Neuronal stem cell (in vitro differentiated cells): ENCODE results near the gene ERCC6L2.

Source experiments
- DNase-seq: peaks from one replicate; pipeline ENCODE4 v3.0.0-alpha.2; 2013; ENCODE audit warnings: low spot score
- H2AFZ ChIP-seq: one replicate; pipeline ENCODE4 v1.6.1; 2013; ENCODE audit warnings: mild to moderate bottlenecking, low read length, inconsistent platforms
- H2AK5ac ChIP-seq: 2 replicates; pipeline ENCODE4 v1.6.1; 2013; ENCODE audit warnings: low read depth, mild to moderate bottlenecking, inconsistent platforms, low read length, moderate library complexity, mixed read lengths
- H2BK120ac ChIP-seq: 2 replicates; pipeline ENCODE4 v1.6.1; 2013; ENCODE audit warnings: low read depth, mild to moderate bottlenecking, inconsistent platforms, low read length, moderate library complexity, mixed read lengths
- H2BK12ac ChIP-seq: one replicate; pipeline ENCODE4 v1.6.1; 2013; ENCODE audit warnings: low read length, inconsistent platforms
- H2BK15ac ChIP-seq: 2 replicates; pipeline ENCODE4 v1.6.1; 2013; ENCODE audit warnings: mild to moderate bottlenecking, low read length, inconsistent platforms, mixed read lengths
- H2BK5ac ChIP-seq: one replicate; pipeline ENCODE4 v1.6.1; 2013; ENCODE audit warnings: inconsistent platforms, mild to moderate bottlenecking, low read length, moderate library complexity
- H3K14ac ChIP-seq: one replicate; pipeline ENCODE4 v1.6.1; 2013; ENCODE audit warnings: low read length, inconsistent platforms
- H3K18ac ChIP-seq: 2 replicates; pipeline ENCODE4 v1.6.1; 2013; ENCODE audit warnings: low read length, inconsistent platforms
- H3K23ac ChIP-seq: 2 replicates; pipeline ENCODE4 v1.6.1; 2013; ENCODE audit warnings: low read depth, mild to moderate bottlenecking, mixed read lengths, low read length, inconsistent platforms; ENCODE audit not compliant: poor library complexity
- H3K27ac ChIP-seq: replicated peaks from 3 replicates; pipeline ENCODE4 v1.5.1; 2013; ENCODE audit warnings: low read length, inconsistent platforms
- H3K27me3 ChIP-seq, 3 experiments: 2 replicates each; pipeline ENCODE4 v1.6.1; 2013; ENCODE audit warnings: low read length in 3 of 3, mild to moderate bottlenecking in 2 of 3, inconsistent platforms in 1 of 3, low read depth in 1 of 3, mixed read lengths in 1 of 3, moderate library complexity in 1 of 3; ENCODE audit not compliant: control insufficient read depth in 3 of 3, insufficient read depth in 3 of 3
- H3K36me3 ChIP-seq, 2 donors: replicated peaks in 1 of 2; 2 replicates each; pipeline ENCODE4 v1.6.1; 2013; ENCODE audit warnings: low read length in 2 of 2; ENCODE audit not compliant: control insufficient read depth in 2 of 2, insufficient read depth in 2 of 2
- H3K4ac ChIP-seq: 2 replicates; pipeline ENCODE4 v1.6.1; 2013; ENCODE audit warnings: inconsistent platforms, mild to moderate bottlenecking, low read length, moderate library complexity
- H3K4me1 ChIP-seq, 2 donors: 1 replicate in 1 of 2; 2 replicates in 1 of 2; pipeline ENCODE4 v1.6.1; 2013; ENCODE audit warnings: low read length in 2 of 2, low read depth in 1 of 2; ENCODE audit not compliant: control insufficient read depth in 2 of 2, insufficient read depth in 1 of 2
- H3K4me2 ChIP-seq: one replicate; pipeline ENCODE4 v1.6.1; 2013; ENCODE audit warnings: mild to moderate bottlenecking, low read length, inconsistent platforms; ENCODE audit not compliant: insufficient read depth, poor library complexity, severe bottlenecking
- H3K4me3 ChIP-seq, 2 donors: 2 replicates each; pipeline ENCODE4 v1.5.1; 2013; ENCODE audit warnings: low read length in 2 of 2, mild to moderate bottlenecking in 2 of 2, inconsistent platforms in 1 of 2, moderate library complexity in 1 of 2
- H3K79me1 ChIP-seq: one replicate; pipeline ENCODE4 v1.6.1; 2013; ENCODE audit warnings: low read depth, mild to moderate bottlenecking, inconsistent platforms, low read length, moderate library complexity
- H3K9ac ChIP-seq: one replicate; pipeline ENCODE4 v1.6.1; 2013; ENCODE audit warnings: mild to moderate bottlenecking, low read depth, low read length, inconsistent platforms; ENCODE audit not compliant: poor library complexity
- H3K9me3 ChIP-seq, 2 donors: replicated peaks in 1 of 2; 2 replicates each; pipeline versions ENCODE3 to v1.6.1; 2013; ENCODE audit warnings: low read length in 2 of 2, mild to moderate bottlenecking in 2 of 2, inconsistent platforms in 1 of 2, low read depth in 1 of 2, mixed read lengths in 1 of 2, moderate library complexity in 1 of 2; ENCODE audit not compliant: control insufficient read depth in 2 of 2, insufficient read depth in 1 of 2
- H4K8ac ChIP-seq: one replicate; pipeline ENCODE4 v1.6.1; 2013; ENCODE audit warnings: low read depth, mild to moderate bottlenecking, inconsistent platforms, low read length, moderate library complexity
- H4K91ac ChIP-seq: one replicate; pipeline ENCODE4 v1.6.1; 2013; ENCODE audit warnings: low read length, low read depth, mild to moderate bottlenecking, inconsistent platforms; ENCODE audit not compliant: poor library complexity
- WGBS, 2 donors: extraction: QIAGEN DNeasy Blood & Tissue Kit; methylation state at CpG; one replicate each; pipeline ENCODE4 v1.1.7; 2013; ENCODE audit warnings: missing lambda C conversion rate in 2 of 2, mixed read lengths in 1 of 2; ENCODE audit not compliant: insufficient read length in 2 of 2, insufficient replicate concordance in 1 of 2; ENCODE audit errors: extremely low coverage in 2 of 2; 5-methylcytosine and 5-hydroxymethylcytosine counted together

ERCC6L2 gene

DNA sequence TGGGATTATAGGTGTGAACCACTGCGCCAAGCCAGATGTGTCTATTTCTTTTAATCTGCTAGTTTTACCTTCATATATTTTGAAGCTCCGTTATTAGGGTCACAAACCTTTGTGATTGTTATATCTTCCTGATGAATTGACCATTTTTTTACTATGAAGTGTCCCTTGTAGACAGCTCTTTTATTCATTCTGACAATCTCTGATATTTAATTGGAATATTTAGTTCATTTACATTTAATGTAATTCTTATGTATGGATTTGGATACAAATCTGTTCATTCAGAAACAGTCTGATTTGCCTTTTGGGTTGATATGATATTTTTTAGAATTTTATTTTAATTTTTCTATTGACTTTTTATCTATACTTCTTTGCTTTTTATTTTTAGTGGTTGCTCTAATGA, 17.2 kb downstream of the ERCC6L2 start:
- Histone ChIP-seq H3K4ac (no peak overlapping the region), H3K79me1 (no peaks in the 10 kb centered on the region), H4K91ac (no peak overlapping the region), H2AFZ (no peak overlapping the region), H3K36me3 (peaks cover 2 to 43% of the 10 kb centered on the region in 2 donors), H3K27ac (no peak overlapping the region), H2BK120ac (no peak overlapping the region), H3K18ac (no peak overlapping the region), H3K4me3 (no peak overlapping the region), H2BK5ac (no peak overlapping the region), H3K4me2 (no peak overlapping the region), H2BK12ac (no peak overlapping the region), H2AK5ac (no peak overlapping the region), H4K8ac (no peak overlapping the region), H2BK15ac (no peak overlapping the region), H3K23ac (no peak overlapping the region), H3K27me3 (no peaks in the 10 kb centered on the region), H3K14ac (no peak overlapping the region), H3K9me3 (peaks cover 0 to 20% of the 10 kb centered on the region in 2 donors), H3K9ac (no peak overlapping the region), H3K4me1 (no peaks in the 10 kb centered on the region)
- no peak for DNase-seq
- no CpG with 5 or more reads among the region's 2 CpGs for WGBS, 2 donors

GRCh38 chr9:95896580-95896979, 21.1 kb downstream of the ERCC6L2 start:
- Histone ChIP-seq H2BK12ac (no peak overlapping the region), H4K91ac (no peak overlapping the region), H3K9ac (no peak overlapping the region), H2BK5ac (no peak overlapping the region), H3K4me1 (no peaks in the 10 kb centered on the region), H2AK5ac (no peak overlapping the region), H3K4ac (no peak overlapping the region), H3K23ac (no peak overlapping the region), H3K79me1 (no peaks in the 10 kb centered on the region), H3K27me3 (no peaks in the 10 kb centered on the region), H3K9me3 (peaks cover 0 to 17% of the 10 kb centered on the region in 2 donors), H2BK15ac (no peak overlapping the region), H3K4me2 (no peak overlapping the region), H3K4me3 (no peak overlapping the region), H3K18ac (no peak overlapping the region), H2AFZ (no peak overlapping the region), H3K14ac (no peak overlapping the region), H3K27ac (no peak overlapping the region), H3K36me3 (peaks cover 0 to 38% of the 10 kb centered on the region in 2 donors), H4K8ac (no peak overlapping the region), H2BK120ac (no peak overlapping the region)
- WGBS, 2 donors = no CpG with 5 or more reads among the region's 2 CpGs
- DNase-seq = no peak

GRCh38 chr9:95901506-95901905, 26.0 kb downstream of the ERCC6L2 start:
- peaks cover 0 to 52% of the 10 kb centered on the region in 2 donors for H3K36me3 ChIP-seq
- WGBS, 2 donors = no CpG with 5 or more reads among the region's 3 CpGs
- H2AK5ac ChIP-seq = no peak overlapping the region
- no peak overlapping the region for H3K4me3 ChIP-seq
- no peak overlapping the region for H3K23ac ChIP-seq
- H2BK12ac ChIP-seq = no peak overlapping the region
- H3K14ac ChIP-seq = no peak overlapping the region
- H3K9me3 ChIP-seq = peaks cover 0 to 2% of the 10 kb centered on the region in 2 donors
- no peak overlapping the region for H3K27ac ChIP-seq
- H3K18ac ChIP-seq = no peak overlapping the region
- H3K4me2 ChIP-seq = no peak overlapping the region
- H3K27me3 ChIP-seq = no peaks in the 10 kb centered on the region
- no peaks in the 10 kb centered on the region for H3K4me1 ChIP-seq
- H3K9ac ChIP-seq = no peak overlapping the region
- no peak overlapping the region for H4K91ac ChIP-seq
- H2BK120ac ChIP-seq = no peak overlapping the region
- H3K4ac ChIP-seq = no peak overlapping the region
- no peaks in the 10 kb centered on the region for H3K79me1 ChIP-seq
- no peak overlapping the region for H2BK5ac ChIP-seq
- no peak overlapping the region for H4K8ac ChIP-seq
- no peak overlapping the region for H2BK15ac ChIP-seq
- DNase-seq = no peak
- no peak overlapping the region for H2AFZ ChIP-seq

DNA sequence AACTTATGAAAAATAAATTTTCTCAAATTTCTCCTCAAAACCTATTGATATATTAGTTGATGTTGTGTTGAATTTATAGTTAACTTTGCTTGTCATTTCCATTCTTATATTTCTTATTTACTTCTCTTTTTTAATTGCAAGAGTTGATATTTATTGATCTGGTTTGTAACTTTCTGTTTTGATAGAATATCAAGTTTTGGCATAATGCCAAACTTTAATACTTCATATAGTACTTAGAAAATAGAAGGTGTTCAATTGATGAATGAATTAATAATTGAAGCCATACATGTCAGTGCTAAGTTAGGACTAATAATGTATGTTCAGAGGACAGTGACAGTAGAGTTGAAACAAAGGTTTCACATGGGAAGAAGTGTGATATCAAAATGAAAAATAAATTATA, 27.9 kb downstream of the ERCC6L2 start:
- no peak overlapping the region for H2BK5ac ChIP-seq
- no peaks in the 10 kb centered on the region for H3K9me3 ChIP-seq
- H3K36me3 ChIP-seq = peaks cover 0 to 64% of the 10 kb centered on the region in 2 donors
- H3K4ac ChIP-seq = no peak overlapping the region
- no peak overlapping the region for H3K4me3 ChIP-seq
- H3K14ac ChIP-seq = no peak overlapping the region
- no peaks in the 10 kb centered on the region for H3K79me1 ChIP-seq
- no peak overlapping the region for H3K27ac ChIP-seq
- no peak overlapping the region for H2AFZ ChIP-seq
- no peak overlapping the region for H2BK120ac ChIP-seq
- H3K23ac ChIP-seq = no peak overlapping the region
- H2BK15ac ChIP-seq = no peak overlapping the region
- H3K4me1 ChIP-seq = no peaks in the 10 kb centered on the region
- no peak overlapping the region for H3K18ac ChIP-seq
- H3K4me2 ChIP-seq = no peak overlapping the region
- H4K8ac ChIP-seq = no peak overlapping the region
- no peak overlapping the region for H4K91ac ChIP-seq
- H3K27me3 ChIP-seq = no peaks in the 10 kb centered on the region
- no peak overlapping the region for H2AK5ac ChIP-seq
- no peak for DNase-seq
- H3K9ac ChIP-seq = no peak overlapping the region
- no peak overlapping the region for H2BK12ac ChIP-seq
